HepG2 (cell line): Measurements from ENCODE around the gene SDK2. TPM values are rescaled to one million over a fixed set of nuclear protein-coding genes. Genes with fewer than 3 reads are reported as not detected.

Source experiments
- DNMT1 ChIP-seq: sonication (generic); formaldehyde crosslinking; IDR thresholded peaks from 2 replicates; pipeline ENCODE4 v1.5.1; 2020; ENCODE audit warnings: mild to moderate bottlenecking, missing genetic modification reagents
- DZIP1 ChIP-seq: sonication (generic); formaldehyde crosslinking; IDR thresholded peaks from 2 replicates; pipeline ENCODE4 v1.5.0; 2020; ENCODE audit warnings: mild to moderate bottlenecking, missing genetic modification reagents
- HINFP ChIP-seq: sonication (generic); formaldehyde crosslinking; IDR thresholded peaks from 2 replicates; pipeline ENCODE4 v1.4.0; 2020; ENCODE audit warnings: low read depth, mild to moderate bottlenecking, missing genetic modification reagents
- HMGXB4 ChIP-seq, 2 experiments: sonication (generic) in 1 of 2; formaldehyde crosslinking in 1 of 2; IDR thresholded peaks; 2 replicates each; pipeline versions ENCODE4 v1.4.0 to v1.6.1; 2018 to 2020; ENCODE audit warnings: missing genetic modification reagents in 2 of 2, borderline replicate concordance in 1 of 2, low read depth in 1 of 2, mild to moderate bottlenecking in 1 of 2, missing biosample characterization in 1 of 2
- IRF2 ChIP-seq: IDR thresholded peaks from 2 replicates; pipeline ENCODE4 v1.6.1; 2018; ENCODE audit warnings: missing genetic modification reagents, missing compliant biosample characterization
- MTA3 ChIP-seq: sonication (generic); formaldehyde crosslinking; IDR thresholded peaks from 2 replicates; pipeline ENCODE4 v1.4.0; 2020; ENCODE audit warnings: missing genetic modification reagents
- MZF1 ChIP-seq: sonication (generic); formaldehyde crosslinking; IDR thresholded peaks from 2 replicates; pipeline ENCODE4 v1.8.1; 2023; ENCODE audit warnings: mild to moderate bottlenecking, missing genetic modification reagents, borderline replicate concordance
- PAF1 ChIP-seq: IDR thresholded peaks from 2 replicates; pipeline ENCODE4 v1.6.1; 2016; ENCODE audit warnings: missing genetic modification reagents, missing compliant biosample characterization
- PHB2 ChIP-seq: fragments of 450-650 bp; IDR thresholded peaks from 2 replicates; pipeline ENCODE4 v1.6.1; 2018; ENCODE audit not compliant: partially characterized antibody
- RFX1 ChIP-seq: fragments of 450-650 bp; IDR thresholded peaks from 2 replicates; pipeline ENCODE4 v1.6.1; 2017
- SKI ChIP-seq: fragments of 450-650 bp; IDR thresholded peaks from one replicate; pipeline ENCODE4 v1.6.1; 2018; ENCODE audit warnings: mild to moderate bottlenecking; ENCODE audit not compliant: partially characterized antibody
- TARDBP ChIP-seq: sonication (generic); formaldehyde crosslinking; IDR thresholded peaks from 2 replicates; pipeline ENCODE4 v1.8.0; 2022; ENCODE audit warnings: mild to moderate bottlenecking, missing genetic modification reagents
- ZC3H13 ChIP-seq: sonication (generic); formaldehyde crosslinking; IDR thresholded peaks from 2 replicates; pipeline ENCODE4 v1.8.1; 2023; ENCODE audit warnings: mild to moderate bottlenecking, missing genetic modification reagents, moderate library complexity
- ZFX ChIP-seq: sonication (generic); formaldehyde crosslinking; IDR thresholded peaks from 2 replicates; pipeline ENCODE4 v1.4.0; 2020; ENCODE audit warnings: mild to moderate bottlenecking, low read depth, missing genetic modification reagents, moderate library complexity
- ZNF17 ChIP-seq: sonication (generic); formaldehyde crosslinking; IDR thresholded peaks from 2 replicates; pipeline ENCODE4 v1.5.0; 2020; ENCODE audit warnings: mild to moderate bottlenecking, missing genetic modification reagents
- ZNF253 ChIP-seq: sonication (generic); formaldehyde crosslinking; IDR thresholded peaks from 2 replicates; pipeline ENCODE4 v1.8.0; 2022; ENCODE audit warnings: mild to moderate bottlenecking, missing genetic modification reagents, borderline replicate concordance
- ZNF329 ChIP-seq: sonication (generic); formaldehyde crosslinking; IDR thresholded peaks from 2 replicates; pipeline ENCODE4 v1.9.0; 2021; ENCODE audit warnings: low read depth, mild to moderate bottlenecking, missing genetic modification reagents
- ZNF350 ChIP-seq: sonication (generic); formaldehyde crosslinking; IDR thresholded peaks from 2 replicates; pipeline ENCODE4 v1.4.0; 2020; ENCODE audit warnings: mild to moderate bottlenecking, low read depth, missing genetic modification reagents, borderline replicate concordance
- ZNF546 ChIP-seq: sonication (generic); formaldehyde crosslinking; conservative IDR thresholded peaks from 2 replicates; pipeline ENCODE4 v1.8.1; 2023; ENCODE audit warnings: mild to moderate bottlenecking, missing genetic modification reagents
- ZNF574 ChIP-seq: sonication (generic); formaldehyde crosslinking; IDR thresholded peaks from 2 replicates; pipeline ENCODE4 v1.4.0; 2020; ENCODE audit warnings: missing genetic modification reagents
- ZNF607 ChIP-seq: sonication (generic); formaldehyde crosslinking; IDR thresholded peaks from 2 replicates; pipeline ENCODE4 v1.5.1; 2020; ENCODE audit warnings: missing genetic modification reagents, mild to moderate bottlenecking, borderline replicate concordance
- ZNF768 ChIP-seq: sonication (generic); formaldehyde crosslinking; IDR thresholded peaks from 2 replicates; pipeline ENCODE4 v1.4.0; 2020; ENCODE audit warnings: missing genetic modification reagents
- polyA plus RNA-seq, 8 experiments: library from polyadenylated mRNA; depleted of rRNA in 3 of 8; stranded (reverse) in 7 of 8; unstranded in 1 of 8; fragments of >200 nt; fragmentation: Illumina TruSeq in 4 of 8; extraction: Trizol in 4 of 8; gene quantifications; 2 replicates each; pipeline versions ENCODE4 v1.2.1 to v1.2.3, GENCODE V29; 2011 to 2016; ENCODE audit warnings: low read depth in 4 of 8, missing spikeins in 1 of 8, mixed read lengths in 1 of 8; ENCODE audit not compliant: insufficient read depth in 1 of 8
- total RNA-seq, 5 experiments: library from RNA; depleted of rRNA; stranded (reverse); fragments of >200 nt; fragmentation: Illumina TruSeq; extraction: Trizol; gene quantifications; 2 replicates each; pipeline ENCODE4 v1.2.3, GENCODE V29; 2016; ENCODE audit warnings: low read depth in 1 of 5

Gene SDK2
- total and polyA plus RNA-seq, 2 of the 13 experiments (the other 11 are each of a cell fraction or from before 2014, with no cell fraction given) = not detected

GRCh38 chr17:73429440-73430164 is 214.6 kb downstream of the SDK2 start (continued):
- TF ChIP-seq ZNF350 (CRISPR knock-in tag) = no peak; the same call in 1 of the 2 replicates
- no peak for TF ChIP-seq ZC3H13 (CRISPR knock-in tag)
- TF ChIP-seq SKI = no peak
- TF ChIP-seq IRF2 (CRISPR knock-in tag) = 0 out of 2 replicates have a peak, but pooled peaks have one; percentile 56
- no peak for TF ChIP-seq DZIP1 (CRISPR knock-in tag)
- peak; percentile 38; the same call in 1 of the 2 replicates for TF ChIP-seq ZNF574 (CRISPR knock-in tag)
- TF ChIP-seq PAF1 (CRISPR knock-in tag) = no peak
- TF ChIP-seq ZNF17 (CRISPR knock-in tag) = no peak
- no peak for TF ChIP-seq ZNF607 (CRISPR knock-in tag)
- TF ChIP-seq ZFX (CRISPR knock-in tag) = peak; percentile 21; the same call in 1 of the 2 replicates
- TF ChIP-seq MTA3 = no peak
- no peak for TF ChIP-seq TARDBP (CRISPR knock-in tag)
- no peak for TF ChIP-seq RFX1
- no peak for TF ChIP-seq MZF1 (CRISPR knock-in tag)
- no peak for TF ChIP-seq PHB2
- TF ChIP-seq HINFP (CRISPR knock-in tag) = no peak
- no peak for TF ChIP-seq DNMT1 (CRISPR knock-in tag)
- TF ChIP-seq ZNF329 (CRISPR knock-in tag) = no peak
- TF ChIP-seq ZNF546 (CRISPR knock-in tag) = no peak
- TF ChIP-seq HMGXB4 (CRISPR knock-in tag; IDR thresholded peaks at IDR 0.05; ENCODE audit: borderline replicate concordance in 1 of 2, low read depth in 1 of 2) = no peak
- no peak for TF ChIP-seq ZNF253 (CRISPR knock-in tag)
- 0 out of 2 replicates have a peak, but pooled peaks have one; percentile 28 for TF ChIP-seq ZNF768 (CRISPR knock-in tag)
